GM12874 (cell line): ENCODE data around the gene SELENBP1.

Source experiments
- CTCF ChIP-seq: IDR thresholded peaks from 2 replicates; pipeline ENCODE4 v1.5.1; 2011; ENCODE audit warnings: low read depth, mild to moderate bottlenecking, control low read depth, low read length, moderate library complexity; ENCODE audit not compliant: insufficient read depth

Gene SELENBP1

GRCh38 chr1:151362308-151363155, 10.0 kb downstream of the SELENBP1 start:
- TF ChIP-seq CTCF, result no peak

DNA sequence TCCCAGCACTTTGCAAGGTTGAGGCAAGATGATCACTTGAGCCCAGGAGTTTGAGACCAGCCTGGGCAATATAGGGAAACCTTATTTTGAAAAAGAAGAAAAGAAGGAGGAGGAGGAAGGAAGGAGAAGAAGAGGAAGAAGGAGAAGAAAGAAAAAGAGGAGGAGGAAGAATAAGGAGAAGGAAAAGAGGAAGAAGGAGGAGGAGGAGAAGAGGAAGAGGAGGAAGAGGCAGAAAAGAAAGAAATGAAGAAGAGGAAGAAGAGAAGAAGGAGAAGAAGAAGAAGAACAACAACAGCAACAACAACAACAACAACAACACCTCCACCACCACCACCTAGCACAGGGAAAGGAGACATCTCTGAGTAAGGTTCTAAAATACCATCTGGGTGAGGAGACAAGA, 10.6 kb downstream of the SELENBP1 start:
- no peak for TF ChIP-seq CTCF

GRCh38 chr1:151356696-151357095, 15.8 kb downstream of the SELENBP1 start:
- TF ChIP-seq CTCF, result no peak

- TF ChIP-seq CTCF, result no peak
Measured at GRCh38 chr1:151352021-151352718, 20.3 kb downstream of the SELENBP1 start.

GRCh38 chr1:151347523-151348246, 24.8 kb downstream of the SELENBP1 start:
- TF ChIP-seq CTCF, result no peak

- no peak for TF ChIP-seq CTCF
Measured at GRCh38 chr1:151346769-151347522, 25.6 kb downstream of the SELENBP1 start, which contains the start of gene RFX5. Gene RFX5 (minus strand): TSS chr1:151347252. CDS start chr1:151346320, 932 bp downstream.
